IMR-90 (cell line): ENCODE data around the gene H2AZ1. TPM values are rescaled to one million over a fixed set of nuclear protein-coding genes. Genes with fewer than 3 reads are reported as not detected.

ENCODE experiments used
- ATAC-seq: fragments of 200-7000 bp; cut with Tn5 transposase; 2 replicates; pipeline ENCODE4 v1.9.1; 2020; ENCODE audit warnings: low read depth, mild to moderate bottlenecking, moderate library complexity
- BruUV-seq: library from RNA; stranded (reverse); fragments of 400-500 nt; replicated peaks from 2 replicates; lab custom pipeline; 2021; lab: Mats Ljungman, UMichigan
- CTCF ChIA-PET: fragments of 300-600 bp; formaldehyde crosslinking; extraction: SDS; loops from one replicate; lab custom pipeline; 2021; ENCODE audit warnings: antibody characterized with exemption; lab: Yijun Ruan, JAX
- POLR2A ChIA-PET: fragments of 300-600 bp; sonication (Branson Sonifier 250); formaldehyde crosslinking; loops from one replicate; lab custom pipeline; 2022; ENCODE audit warnings: antibody characterized with exemption; ENCODE audit not compliant: unreplicated experiment; lab: Charles Lee
- DNase-seq: peaks from one replicate; pipeline ENCODE4 v3.0.0; 2013
- H2AFZ ChIP-seq: replicated peaks from 2 replicates; pipeline ENCODE3; 2013; ENCODE audit warnings: low read length, mild to moderate bottlenecking; ENCODE audit not compliant: poor library complexity
- H2AK5ac ChIP-seq: 2 replicates; pipeline ENCODE4 v1.6.1; 2013; ENCODE audit warnings: low read depth, low read length, inconsistent platforms
- H2AK9ac ChIP-seq: replicated peaks from 2 replicates; pipeline ENCODE3; 2013; ENCODE audit warnings: mild to moderate bottlenecking, low read depth, low read length, moderate library complexity; ENCODE audit not compliant: poor library complexity
- H2BK120ac ChIP-seq: 2 replicates; pipeline ENCODE4 v1.6.1; 2013; ENCODE audit warnings: low read depth, low read length, inconsistent platforms
- H2BK15ac ChIP-seq: 3 replicates; pipeline ENCODE4 v1.6.1; 2013; ENCODE audit warnings: low read depth, low read length, inconsistent platforms
- H2BK20ac ChIP-seq: 2 replicates; pipeline ENCODE4 v1.6.1; 2013; ENCODE audit warnings: low read depth, mild to moderate bottlenecking, inconsistent platforms, low read length, moderate library complexity
- H2BK5ac ChIP-seq: 2 replicates; pipeline ENCODE4 v1.6.1; 2013; ENCODE audit warnings: mild to moderate bottlenecking, low read depth, low read length, inconsistent platforms; ENCODE audit not compliant: poor library complexity, severe bottlenecking
- H3K14ac ChIP-seq: replicated peaks from 2 replicates; pipeline ENCODE4 v1.6.1; 2013; ENCODE audit warnings: low read depth, low read length, inconsistent platforms
- H3K18ac ChIP-seq: 2 replicates; pipeline ENCODE4 v1.6.1; 2013; ENCODE audit warnings: low read depth, low read length, control low read depth
- H3K23ac ChIP-seq: 2 replicates; pipeline ENCODE4 v1.6.1; 2013; ENCODE audit warnings: low read depth, low read length, inconsistent platforms
- H3K27ac ChIP-seq: 2 replicates; pipeline ENCODE4 v1.5.1; 2013; ENCODE audit warnings: mild to moderate bottlenecking, control low read depth, low read length; ENCODE audit not compliant: insufficient read depth
- H3K27me3 ChIP-seq: 2 replicates; pipeline ENCODE4 v1.6.1; 2013; ENCODE audit warnings: low read length; ENCODE audit not compliant: control insufficient read depth, insufficient read depth
- H3K36me3 ChIP-seq: 2 replicates; pipeline ENCODE4 v1.6.1; 2013; ENCODE audit warnings: low read length, mixed read lengths; ENCODE audit not compliant: control insufficient read depth, insufficient read depth
- H3K4ac ChIP-seq: 2 replicates; pipeline ENCODE4 v1.6.1; 2013; ENCODE audit warnings: low read depth, low read length, inconsistent platforms
- H3K4me1 ChIP-seq: 2 replicates; pipeline ENCODE4 v1.6.1; 2013; ENCODE audit warnings: low read length, mixed read lengths; ENCODE audit not compliant: control insufficient read depth, insufficient read depth
- H3K4me2 ChIP-seq: 2 replicates; pipeline ENCODE4 v1.6.1; 2013; ENCODE audit warnings: low read depth, mild to moderate bottlenecking, control low read depth, low read length, moderate library complexity
- H3K4me3 ChIP-seq: 2 replicates; pipeline ENCODE4 v1.5.1; 2013; ENCODE audit warnings: low read depth, mild to moderate bottlenecking, control low read depth, low read length, moderate library complexity; ENCODE audit not compliant: insufficient read depth
- H3K56ac ChIP-seq: 2 replicates; pipeline ENCODE4 v1.6.1; 2013; ENCODE audit warnings: low read length, inconsistent platforms; ENCODE audit not compliant: insufficient read depth; ENCODE audit errors: extremely low read depth
- H3K79me1 ChIP-seq, 2 experiments: 2 replicates each; pipeline ENCODE4 v1.6.1; 2013; ENCODE audit warnings: low read length in 2 of 2, inconsistent platforms in 1 of 2, low read depth in 1 of 2
- H3K9ac ChIP-seq: 2 replicates; pipeline ENCODE4 v1.6.1; 2013; ENCODE audit warnings: low read depth, low read length, control low read depth
- H3K9me1 ChIP-seq: 2 replicates; pipeline ENCODE4 v1.6.1; 2013; ENCODE audit warnings: low read length, inconsistent platforms; ENCODE audit not compliant: insufficient read depth
- H3K9me3 ChIP-seq: 2 replicates; pipeline ENCODE4 v1.6.1; 2013; ENCODE audit warnings: low read length; ENCODE audit not compliant: control insufficient read depth, insufficient read depth
- H4K20me1 ChIP-seq: 2 replicates; pipeline ENCODE4 v1.6.1; 2013; ENCODE audit warnings: low read length, inconsistent platforms; ENCODE audit not compliant: insufficient read depth
- H4K5ac ChIP-seq: 2 replicates; pipeline ENCODE4 v1.6.1; 2013; ENCODE audit warnings: mild to moderate bottlenecking, low read depth, low read length, control low read depth
- H4K8ac ChIP-seq, 2 experiments: 2 replicates each; pipeline ENCODE4 v1.6.1; 2013; ENCODE audit warnings: low read depth in 2 of 2, low read length in 2 of 2, control low read depth in 1 of 2, inconsistent platforms in 1 of 2
- H4K91ac ChIP-seq: 2 replicates; pipeline ENCODE4 v1.6.1; 2013; ENCODE audit warnings: low read depth, low read length, inconsistent platforms; ENCODE audit not compliant: insufficient read depth
- BHLHE40 ChIP-seq: fragments of 150-350 bp; IDR thresholded peaks from 2 replicates; pipeline ENCODE4 v1.6.1; 2016; ENCODE audit warnings: mild to moderate bottlenecking, low read depth, low read length
- CEBPB ChIP-seq: IDR thresholded peaks from 2 replicates; pipeline ENCODE4 v1.6.1; 2012; ENCODE audit warnings: low read depth, low read length, improper control_type of control experiment
- CHD1 ChIP-seq: IDR thresholded peaks from 2 replicates; pipeline ENCODE4 v1.6.1; 2012; ENCODE audit warnings: low read depth, low read length, improper control_type of control experiment
- CTCF ChIP-seq: conservative IDR thresholded peaks from 2 replicates; pipeline ENCODE4 v1.5.1; 2012; ENCODE audit warnings: mild to moderate bottlenecking, low read depth, low read length, improper control_type of control experiment
- ELK1 ChIP-seq: fragments of 150-350 bp; IDR thresholded peaks from 2 replicates; pipeline ENCODE4 v1.6.1; 2016; ENCODE audit warnings: low read depth, mild to moderate bottlenecking, low read length, moderate library complexity, borderline replicate concordance
- FOS ChIP-seq: fragments of 150-350 bp; IDR thresholded peaks from 2 replicates; pipeline ENCODE4 v1.6.1; 2016; ENCODE audit warnings: low read depth, low read length
- MAFK ChIP-seq: IDR thresholded peaks from 2 replicates; pipeline ENCODE4 v1.6.1; 2012; ENCODE audit warnings: low read depth, low read length, improper control_type of control experiment
- MAZ ChIP-seq: IDR thresholded peaks from 2 replicates; pipeline ENCODE4 v1.6.1; 2012; ENCODE audit warnings: low read depth, mild to moderate bottlenecking, low read length, improper control_type of control experiment, moderate library complexity, borderline replicate concordance
- NFE2L2 ChIP-seq: fragments of 150-350 bp; IDR thresholded peaks from 2 replicates; pipeline ENCODE4 v1.6.1; 2016; ENCODE audit warnings: low read depth, mild to moderate bottlenecking, low read length
- POLR2A ChIP-seq: IDR thresholded peaks from 2 replicates; pipeline ENCODE4 v1.6.1; 2012; ENCODE audit warnings: mild to moderate bottlenecking, low read depth, low read length
- RAD21 ChIP-seq: IDR thresholded peaks from 2 replicates; pipeline ENCODE4 v1.6.1; 2012; ENCODE audit warnings: low read length, improper control_type of control experiment
- RCOR1 ChIP-seq: IDR thresholded peaks from 2 replicates; pipeline ENCODE4 v1.6.1; 2012; ENCODE audit warnings: mild to moderate bottlenecking, low read length, improper control_type of control experiment; ENCODE audit not compliant: insufficient replicate concordance
- RFX5 ChIP-seq: IDR thresholded peaks from 2 replicates; pipeline ENCODE4 v1.8.0; 2012; ENCODE audit warnings: low read depth, mild to moderate bottlenecking, low read length, moderate library complexity
- SMC3 ChIP-seq: fragments of 150-350 bp; IDR thresholded peaks from 2 replicates; pipeline ENCODE4 v1.6.1; 2016; ENCODE audit warnings: low read depth, mild to moderate bottlenecking, antibody characterized with exemption, low read length, moderate library complexity
- USF2 ChIP-seq: fragments of 150-350 bp; IDR thresholded peaks from 2 replicates; pipeline ENCODE4 v1.6.1; 2017; ENCODE audit warnings: mild to moderate bottlenecking, antibody characterized with exemption, low read length, low read depth
- WGBS, 2 experiments: methylation state at CpG; one replicate each; pipeline versions ENCODE4 v1.1.5 to v1.1.7; 2013; ENCODE audit warnings: missing lambda C conversion rate in 2 of 2; ENCODE audit not compliant: insufficient read length in 1 of 2; ENCODE audit errors: extremely low coverage in 2 of 2; 5-methylcytosine and 5-hydroxymethylcytosine counted together
- dilution Hi-C: fragments of 300-500 bp; cut with HindIII; formaldehyde crosslinking; loops from one replicate; pipeline ENCODE4 v1.14.3; 2018; ENCODE audit warnings: low sequenced_read_pairs; ENCODE audit not compliant: unreplicated experiment
- in situ Hi-C: fragments of 300-500 bp; cut with MboI; formaldehyde crosslinking; loops from 3 replicates; pipeline ENCODE4 v1.14.3; 2019; ENCODE audit warnings: low sequenced_read_pairs, inconsistent platforms, mixed read lengths
- intact Hi-C: fragments of 100-400 bp; cut with micrococcal nuclease; formaldehyde crosslinking; loops from 2 replicates; pipeline ENCODE4 v1.10.0; 2022
- polyA plus RNA-seq, 3 experiments: library from polyadenylated mRNA; depleted of rRNA; stranded (reverse); fragments of >200 nt; gene quantifications; 2 replicates each; pipeline ENCODE4 v1.2.3, GENCODE V29; 2012; ENCODE audit warnings: low replicate concordance in 1 of 3
- total RNA-seq: library from RNA; depleted of rRNA; stranded (reverse); fragments of >200 nt; gene quantifications from 2 replicates; pipeline ENCODE4 v1.2.3, GENCODE V29; 2012

Gene H2AZ1
- total and polyA plus RNA-seq, 2 of the 4 experiments (the other 2 are of a cell fraction) = 456 to 1,129 TPM

GRCh38 chr4:99991741-99992140 lies 41.7 kb upstream of the H2AZ1 start:
- WGBS, 2 experiments = no CpG with 5 or more reads among the region's 3 CpGs
- Histone ChIP-seq H3K27ac (no peak overlapping the region), H3K4me3 (no peak overlapping the region), H3K36me3 (no peaks in the 10 kb centered on the region), H2AK9ac (no peak overlapping the region), H3K23ac (no peak overlapping the region), H4K5ac (no peak overlapping the region), H2BK5ac (no peak overlapping the region), H4K8ac (no peak overlapping the region), H3K9me1 (no peaks in the 10 kb centered on the region), H3K18ac (no peak overlapping the region), H3K4me1 (no peaks in the 10 kb centered on the region), H4K20me1 (no peaks in the 10 kb centered on the region), H3K4ac (no peak overlapping the region), H3K14ac (no peak overlapping the region), H2AK5ac (no peak overlapping the region), H3K9me3 (no peaks in the 10 kb centered on the region), H2BK120ac (no peak overlapping the region), H2BK20ac (no peak overlapping the region), H2BK15ac (no peak overlapping the region), H3K27me3 (no peaks in the 10 kb centered on the region), H3K56ac (no peak overlapping the region), H3K4me2 (no peak overlapping the region), H3K9ac (no peak overlapping the region), H2AFZ (no peak overlapping the region), H3K79me1 (no peaks in the 10 kb centered on the region), H4K91ac (no peak overlapping the region)
- DNase-seq (no peak), ATAC-seq (no peak)
- TF ChIP-seq MAZ (no peak), CEBPB (no peak), RFX5 (no peak), NFE2L2 (no peak), BHLHE40 (no peak), POLR2A (no peak), RCOR1 (no peak), ELK1 (no peak), SMC3 (no peak), FOS (no peak), MAFK (no peak), RAD21 (no peak), CTCF (no peak), USF2 (no peak), CHD1 (no peak)
- in situ Hi-C loops (no loop called here), dilution Hi-C loops (no loop called here), intact Hi-C loops (loop anchor here (10.0 kb wide), 3 partner anchors 503 to 1353 kb away; partner anchors contain the start of gene PPP3CA)
- CTCF ChIA-PET = no interaction called here
- POLR2A ChIA-PET = no interaction called here
- BruUV-seq = no TSS peak
